Measurements from ENCODE around the gene SCYGR6. TPM values are rescaled to one million over a fixed set of nuclear protein-coding genes. Genes with fewer than 3 reads are reported as not detected.

Gene SCYGR6
- total RNA-seq, 1 donor from 2014 or later, result not detected

DNA sequence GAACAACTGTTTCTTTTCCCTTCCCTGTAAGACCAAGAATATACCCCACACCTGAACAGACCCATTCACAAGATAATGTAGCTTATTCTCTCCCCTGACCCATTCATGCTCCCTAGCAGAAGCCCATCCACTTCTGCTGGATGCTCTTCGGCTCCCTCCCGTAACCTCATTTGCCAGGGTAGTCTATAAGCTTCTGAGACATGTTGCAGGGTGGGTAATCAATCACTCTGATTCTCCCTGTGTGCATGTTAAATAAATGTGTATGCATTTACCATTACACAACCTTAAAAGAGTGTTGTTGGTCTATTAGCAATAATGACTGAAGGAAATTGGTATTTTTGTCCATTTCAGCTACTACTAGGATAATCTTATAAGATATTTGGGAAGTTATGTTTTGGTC lies 8.1 kb downstream of the SCYGR6 start:
- intact Hi-C loops (cut with micrococcal nuclease), result no loop called here

DNA sequence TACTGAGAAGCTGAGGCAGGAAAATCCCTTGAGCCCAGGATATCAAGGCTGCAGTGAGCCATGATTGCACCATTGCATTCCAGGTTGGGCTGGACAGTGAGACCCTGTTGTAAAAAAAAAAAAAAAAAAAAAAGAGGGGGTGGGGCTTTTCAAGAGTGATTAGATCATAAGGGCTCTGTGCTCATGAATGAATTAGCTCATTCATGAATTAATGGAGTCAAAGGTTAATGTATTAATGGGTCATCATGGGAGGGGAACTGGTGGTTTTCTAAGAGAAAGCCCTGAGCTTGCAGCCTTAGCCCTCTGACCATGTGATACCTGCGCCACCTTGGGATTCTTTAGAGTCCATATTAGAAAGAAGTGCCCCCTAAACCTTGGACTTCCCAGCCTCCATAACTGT lies 11.3 kb downstream of the SCYGR6 start:
- intact Hi-C loops (cut with micrococcal nuclease), result no loop called here

GRCh38 chr2:227710986-227711385 lies 13.6 kb downstream of the SCYGR6 start:
- intact Hi-C loops (cut with micrococcal nuclease), result no loop called here

GRCh38 chr2:227707390-227707789 lies 17.2 kb downstream of the SCYGR6 start:
- intact Hi-C loops (cut with micrococcal nuclease), result no loop called here

- intact Hi-C loops (cut with micrococcal nuclease), result no loop called here
These were observed 17.7 kb downstream of the SCYGR6 start for GRCh38 chr2:227706859-227707258.

DNA sequence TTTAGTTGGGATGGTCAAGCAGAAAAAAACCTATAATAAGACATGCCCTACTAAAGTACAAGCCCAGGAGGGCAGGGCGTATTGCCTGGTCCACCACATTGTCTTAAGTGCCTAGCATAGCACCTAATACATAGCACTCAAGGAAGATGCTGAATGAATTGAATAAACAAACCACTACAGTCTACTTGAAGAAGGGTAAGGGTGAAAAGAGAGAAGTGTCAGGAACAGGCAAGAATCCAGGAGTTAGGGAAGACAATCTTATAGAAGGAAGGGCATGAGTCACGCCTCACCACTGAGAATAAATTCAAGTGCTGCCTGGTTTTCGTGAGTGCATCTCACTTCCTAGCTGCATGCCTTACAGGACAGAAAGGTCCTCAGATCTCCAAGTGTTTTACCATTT lies 20.6 kb downstream of the SCYGR6 start:
- intact Hi-C loops (cut with micrococcal nuclease), result no loop called here

GRCh38 chr2:227703280-227703732 lies 21.3 kb downstream of the SCYGR6 start:
- intact Hi-C loops (cut with micrococcal nuclease), result no loop called here

- intact Hi-C loops (cut with micrococcal nuclease), result no loop called here
These were observed 23.0 kb downstream of the SCYGR6 start for GRCh38 chr2:227701556-227701955.

GRCh38 chr2:227696990-227697679 lies 27.4 kb downstream of the SCYGR6 start:
- intact Hi-C loops (cut with micrococcal nuclease), result no loop called here

GRCh38 chr2:227687189-227687588 lies 37.4 kb downstream of the SCYGR6 start:
- intact Hi-C loops (cut with micrococcal nuclease), result no loop called here

GRCh38 chr2:227684258-227684657 lies 40.3 kb downstream of the SCYGR6 start:
- intact Hi-C loops (cut with micrococcal nuclease), result no loop called here

DNA sequence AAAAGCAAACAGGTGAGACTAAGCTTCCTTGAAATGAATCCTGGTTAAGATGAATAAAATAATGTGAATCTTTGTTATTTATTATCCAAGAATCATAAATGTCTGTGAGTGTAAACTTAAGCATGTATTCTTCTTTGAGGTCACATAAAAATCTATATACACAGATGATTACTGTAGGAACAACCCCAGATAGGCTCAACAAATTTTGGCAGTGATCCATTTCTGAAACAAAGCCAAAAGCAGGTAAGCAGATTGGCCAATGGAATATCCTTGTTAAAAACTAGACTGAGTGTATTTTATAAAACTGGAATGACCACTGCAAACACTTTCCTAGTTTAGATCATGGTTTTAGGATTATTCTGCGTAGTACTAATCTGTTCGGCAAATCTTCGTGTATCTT lies 46.6 kb downstream of the SCYGR6 start:
- intact Hi-C loops (cut with micrococcal nuclease), result no loop called here

DNA sequence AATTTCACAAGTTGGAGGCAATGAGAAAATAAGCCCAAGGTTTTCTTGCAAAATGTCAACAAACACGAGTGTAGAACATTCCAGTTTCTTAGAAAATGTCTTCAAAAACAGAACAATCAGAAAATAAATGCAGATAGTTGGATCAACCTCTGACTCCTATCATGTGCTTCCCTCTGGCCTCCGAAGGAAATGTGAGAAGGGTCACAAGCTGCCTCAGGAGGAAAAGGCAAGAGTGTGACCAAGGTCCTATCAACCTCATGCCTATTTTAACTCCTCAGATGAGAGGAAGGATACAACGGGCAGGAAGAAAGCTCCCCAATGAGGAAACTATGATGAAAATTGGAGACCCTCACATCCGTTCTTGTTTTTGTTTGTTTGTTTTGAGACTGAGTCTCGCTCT lies 50.1 kb downstream of the SCYGR6 start:
- intact Hi-C loops (cut with micrococcal nuclease), result no loop called here

Other genes with a start within 250 kb of the SCYGR6 start
- not detected in 2 replicates for gene SCYGR2, start 125.9 kb downstream of the SCYGR6 start, total RNA-seq
- not detected in 2 replicates for gene SCYGR3, start 109.9 kb downstream of the SCYGR6 start, total RNA-seq
- not detected in 2 replicates for gene SCYGR4, start 107.3 kb downstream of the SCYGR6 start, total RNA-seq
- gene SCYGR5, start 58.0 kb downstream of the SCYGR6 start, total RNA-seq, result not detected in 2 replicates
- gene SLC19A3, start 6.7 kb downstream of the SCYGR6 start, total RNA-seq, result not detected in 2 replicates
- gene SCYGR7, start 3.6 kb upstream of the SCYGR6 start, total RNA-seq, result not detected in 2 replicates
- gene SCYGR8, start 21.1 kb upstream of the SCYGR6 start, total RNA-seq, result not detected in 2 replicates
- gene CCL20, start 89.1 kb upstream of the SCYGR6 start, total RNA-seq, result not detected in 2 replicates
- gene DAW1, start 146.9 kb upstream of the SCYGR6 start, total RNA-seq, result not detected in 2 replicates

Measured in T-helper 2 cell treated with Interferon-gamma antibody and Interleukin-4, amounts not matched to agents 100 ng/mL and 5 ng/mL, for 36 hours (primary cell).